HT-29 (cell line): ENCODE data around the gene E2F1. TPM values are rescaled to one million over a fixed set of nuclear protein-coding genes. Genes with fewer than 3 reads are reported as not detected.
A peak's percentile ranks its signal among the peaks of the same experiment; 100 is the strongest.

Experiments
- DNase-seq: peaks from one replicate; pipeline ENCODE4 v3.0.0-alpha.2; 2015; ENCODE audit warnings: low spot score
- total RNA-seq: library from RNA; depleted of rRNA; stranded (reverse); fragments of >200 nt; shearing (Covaris generic); gene quantifications from 2 replicates; pipeline ENCODE4 v1.2.3, GENCODE V29; 2014

E2F1 gene
- total RNA-seq, 1 experiment from 2014 or later, result 98.9 TPM

- DNase-seq, result no peak
Measured at GRCh38 chr20:33687993-33688937, 2.1 kb upstream of the E2F1 start.

DNA sequence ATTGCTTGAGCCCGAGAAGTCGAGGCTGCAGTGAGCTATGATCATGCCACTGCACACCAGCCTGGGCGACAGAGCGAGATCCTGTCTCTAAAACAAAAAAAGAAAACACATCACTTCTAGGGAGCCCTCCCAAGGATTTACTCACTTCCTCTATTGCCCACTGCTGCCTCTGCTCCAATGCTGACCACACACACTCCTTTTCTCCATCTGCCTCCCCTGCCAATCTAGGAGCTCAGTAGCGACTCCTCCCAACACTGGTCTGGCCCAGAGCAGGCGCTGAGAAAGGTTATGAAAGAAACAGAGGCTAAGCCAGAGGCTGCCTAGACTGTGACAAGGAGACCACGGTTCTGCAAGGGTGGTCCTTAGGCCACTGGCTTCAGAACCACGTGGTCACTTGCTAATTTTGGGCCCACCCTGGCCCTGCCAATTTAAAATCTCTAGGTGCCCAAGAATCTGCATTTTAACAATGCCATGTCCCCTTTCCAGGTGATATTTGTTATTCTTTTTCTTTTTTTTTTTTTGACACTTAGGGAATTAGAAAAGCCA is 1.3 kb upstream of the E2F1 start:
- DNase-seq, result no peak

- no peak for DNase-seq
Measured at GRCh38 chr20:33686984-33687366, 790 bp upstream of the E2F1 start.

DNA sequence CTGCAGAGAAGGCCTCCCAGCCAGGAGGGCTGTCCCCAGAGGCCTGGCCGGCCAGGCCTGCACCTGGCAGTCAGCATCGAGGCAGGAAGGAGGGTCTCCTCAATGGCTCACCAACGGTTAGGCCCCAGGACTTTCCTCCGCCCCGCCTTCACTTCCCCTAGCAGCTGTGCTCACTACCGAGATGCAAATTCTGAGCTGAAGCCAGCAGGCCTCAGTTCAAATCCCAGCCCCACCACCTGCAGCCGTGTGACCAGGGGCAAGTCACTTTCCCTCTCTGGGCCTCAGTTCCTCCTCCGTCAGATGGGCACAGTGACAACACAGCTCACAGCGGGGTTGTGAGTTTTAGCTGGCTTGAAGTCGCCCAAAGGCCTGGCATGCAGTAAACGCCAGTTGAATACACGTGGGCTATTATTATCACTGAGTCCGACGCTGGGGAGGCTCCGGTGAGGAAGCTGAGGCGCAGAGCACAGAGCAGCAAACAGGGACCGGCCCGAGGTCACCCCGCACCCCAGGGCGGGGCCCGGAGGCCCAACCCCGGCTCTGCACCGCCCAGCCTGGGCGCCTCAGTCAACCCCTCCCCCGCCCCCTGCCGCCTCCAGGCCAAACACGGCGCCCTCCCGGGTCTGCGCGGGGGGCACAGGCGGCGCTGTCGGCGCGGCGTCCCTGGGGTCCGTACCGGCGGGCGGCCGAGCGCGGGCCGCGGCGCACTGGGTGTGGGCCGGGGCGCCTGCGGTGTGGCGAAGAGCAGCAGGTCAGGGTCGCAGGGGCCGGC is 671 bp downstream of the E2F1 start:
- DNase-seq, result peak; percentile 66

- DNase-seq, result no peak
Measured at GRCh38 chr20:33684533-33685327, 1.5 kb downstream of the E2F1 start.

- DNase-seq, result no peak
Measured at GRCh38 chr20:33681728-33682353, 4.3 kb downstream of the E2F1 start.

GRCh38 chr20:33681288-33681687 is 4.9 kb downstream of the E2F1 start:
- DNase-seq, result no peak

GRCh38 chr20:33680686-33681085 is 5.5 kb downstream of the E2F1 start:
- no peak for DNase-seq

GRCh38 chr20:33679758-33680485 is 6.3 kb downstream of the E2F1 start:
- DNase-seq, result no peak

DNA sequence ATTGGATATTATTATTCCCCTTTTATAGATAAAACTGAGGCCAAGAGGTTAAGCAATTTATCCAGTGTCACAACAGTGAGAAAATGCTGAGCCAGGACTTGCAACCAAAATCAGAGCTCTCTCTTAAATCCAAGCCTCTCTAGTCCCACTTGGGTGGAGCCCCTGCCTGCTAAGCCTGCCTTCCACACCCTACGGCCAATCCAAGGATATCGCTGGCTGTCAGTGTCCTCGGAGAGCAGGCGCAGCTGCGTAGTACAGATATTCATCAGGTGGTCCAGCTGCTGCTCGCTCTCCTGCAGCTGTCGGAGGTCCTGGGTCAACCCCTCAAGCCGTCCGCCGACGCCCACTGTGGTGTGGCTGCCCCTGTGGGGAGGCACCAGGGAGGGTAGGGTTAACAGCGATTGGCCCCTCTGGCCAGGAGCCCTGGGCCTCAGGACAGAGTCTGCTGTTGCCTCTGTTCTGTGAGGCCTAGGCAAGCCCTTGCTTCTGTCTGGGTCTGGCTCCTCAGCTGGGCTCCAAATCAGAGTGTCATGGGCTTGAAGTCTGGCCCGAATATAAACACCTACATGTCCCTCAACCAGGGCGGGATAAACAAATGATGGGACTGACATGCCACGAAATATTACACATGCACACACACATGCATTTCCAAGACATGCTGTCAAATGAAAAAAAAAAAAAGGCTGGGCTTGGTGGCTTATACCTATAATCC is 8.0 kb downstream of the E2F1 start:
- DNase-seq, result no peak

DNA sequence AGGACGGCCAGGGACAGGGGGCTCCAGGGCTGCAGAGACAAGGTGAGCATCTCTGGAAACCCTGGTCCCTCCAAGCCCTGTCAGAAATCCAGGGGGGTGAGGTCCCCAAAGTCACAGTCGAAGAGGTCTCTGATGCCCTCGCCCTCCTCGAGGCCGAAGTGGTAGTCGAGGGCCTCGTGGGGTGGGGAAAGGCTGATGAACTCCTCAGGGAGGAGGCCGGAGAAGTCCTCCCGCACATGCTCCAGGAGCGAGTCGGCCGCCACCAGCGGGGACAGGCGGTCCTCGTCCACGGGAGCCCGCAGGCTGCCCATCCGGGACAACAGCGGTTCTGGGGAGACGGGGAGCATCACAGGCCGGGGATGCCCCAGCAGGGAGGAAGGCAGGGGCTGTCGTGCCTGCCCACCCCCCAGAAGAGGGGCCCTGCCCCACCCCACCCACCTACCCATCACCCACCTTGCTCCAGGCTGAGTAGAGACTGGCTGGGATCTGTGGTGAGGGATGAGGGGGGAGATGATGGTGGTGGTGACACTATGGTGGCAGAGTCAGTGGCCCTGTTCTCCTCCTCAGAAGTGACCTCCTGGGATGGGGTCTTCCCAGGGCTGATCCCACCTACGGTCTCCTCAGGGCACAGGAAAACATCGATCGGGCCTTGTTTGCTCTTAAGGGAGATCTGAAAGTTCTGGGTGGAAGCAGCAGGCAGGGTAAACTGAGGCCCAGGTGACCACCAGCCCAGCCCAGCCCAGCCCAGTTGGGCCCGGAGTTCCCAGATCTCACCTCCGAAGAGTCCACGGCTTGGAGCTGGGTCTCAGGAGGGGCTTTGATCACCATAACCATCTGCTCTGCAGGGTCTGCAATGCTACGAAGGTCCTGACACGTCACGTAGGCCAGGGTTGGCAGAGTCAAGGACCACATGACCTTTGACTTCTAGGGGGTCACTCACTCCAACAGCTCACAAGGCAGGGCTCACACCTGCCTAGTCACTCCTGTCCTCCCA is 9.2 kb downstream of the E2F1 start:
- no peak for DNase-seq

GRCh38 chr20:33676121-33676520 is 10.1 kb downstream of the E2F1 start:
- no peak for DNase-seq

DNA sequence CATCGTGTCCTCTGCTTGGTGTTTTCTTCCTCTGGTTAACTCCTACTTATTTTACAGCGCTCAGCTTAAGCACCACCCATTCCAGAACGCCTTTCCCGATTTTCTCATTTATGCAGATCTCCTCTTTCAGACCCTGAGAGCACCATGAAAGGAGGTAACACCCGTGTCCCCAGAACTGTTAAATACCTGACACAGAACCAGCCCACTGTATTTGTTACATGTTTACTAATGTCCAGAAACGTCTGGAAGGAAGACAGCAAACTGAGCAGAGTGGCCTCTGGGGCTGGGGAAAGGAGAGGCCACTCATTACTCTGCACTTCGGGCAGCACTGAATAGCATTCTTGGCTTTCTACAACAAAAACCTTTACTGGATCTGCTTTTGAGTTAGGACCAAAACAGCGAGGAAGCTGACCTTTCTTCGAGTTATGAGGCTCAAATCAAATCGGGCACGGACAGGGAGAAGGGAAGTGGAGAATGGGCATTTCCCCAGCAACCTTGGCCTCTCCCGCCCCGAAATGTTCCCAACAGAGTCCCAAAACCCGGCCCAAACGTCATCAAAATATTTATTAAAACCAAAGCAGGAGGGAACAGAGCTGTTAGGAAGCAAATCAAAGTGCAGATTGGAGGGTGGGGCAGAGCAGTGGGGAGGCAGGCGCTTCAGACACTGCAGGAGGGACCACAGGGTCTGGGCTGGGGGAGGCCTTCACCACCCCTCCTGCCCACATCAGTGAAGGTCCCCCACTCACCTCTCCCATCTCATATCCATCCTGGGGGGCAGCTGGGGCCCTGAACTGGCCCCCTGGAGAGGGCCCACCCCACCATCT is 10.8 kb downstream of the E2F1 start:
- no peak for DNase-seq

DNA sequence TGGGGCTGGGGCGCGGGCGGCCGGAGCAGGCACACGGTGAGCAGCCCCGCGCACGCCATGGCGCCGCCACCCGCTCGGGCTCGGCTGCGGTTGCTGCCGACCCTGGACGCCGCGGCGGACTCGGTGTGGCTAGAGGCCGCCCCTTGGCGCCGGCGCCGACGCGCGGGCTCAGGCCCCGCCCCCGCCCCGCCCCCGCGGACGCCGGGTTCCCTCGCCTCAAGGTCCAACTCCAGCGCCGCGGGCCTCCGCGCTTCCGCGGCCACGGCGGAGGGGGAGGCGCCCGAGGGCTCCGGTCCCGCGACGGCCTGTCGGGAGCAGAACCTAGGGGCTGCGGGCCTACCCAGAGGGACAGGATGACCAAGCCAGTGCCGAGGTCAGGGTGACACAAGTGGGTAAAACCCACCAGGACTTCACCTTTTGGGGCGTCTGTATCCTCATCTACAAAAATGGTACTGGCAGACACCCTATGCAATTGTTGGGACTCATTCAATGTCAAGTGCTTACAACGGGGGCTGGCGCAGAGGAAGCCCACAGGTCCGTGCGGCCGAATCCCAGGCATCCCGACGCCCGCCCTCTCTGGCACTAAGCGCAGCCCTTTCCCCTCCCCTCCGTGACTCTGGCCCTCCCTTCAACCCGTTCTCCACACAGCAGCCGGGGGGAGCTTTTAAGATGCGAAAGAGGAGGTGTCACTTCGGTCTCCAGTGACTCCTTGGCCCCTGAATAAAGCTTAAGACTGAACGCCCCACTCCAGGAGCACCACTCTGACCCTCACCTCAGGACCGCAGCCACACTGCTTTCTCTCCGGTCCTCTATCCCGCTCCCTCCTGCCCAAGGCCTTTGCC is 11.7 kb downstream of the E2F1 start, which contains the start of gene NECAB3:
TSS of gene NECAB3 (minus strand) at position 135 of the 842 bp plus-strand sequence. CDS start at position 59, 76 bp downstream.
- peak; percentile 81 for DNase-seq

- DNase-seq, result peak; percentile 44
Measured at GRCh38 chr20:33673410-33674293, 12.5 kb downstream of the E2F1 start.

- no peak for DNase-seq
Measured at GRCh38 chr20:33673114-33673409, 13.1 kb downstream of the E2F1 start.
